GM12873 (cell line): ENCODE measurements around the gene FOXL3.

ENCODE experiments used
- CTCF ChIP-seq: IDR thresholded peaks from 2 replicates; pipeline ENCODE4 v1.5.1; 2012; ENCODE audit warnings: low read depth, mild to moderate bottlenecking, moderate library complexity, low read length, control low read depth; ENCODE audit not compliant: insufficient read depth; ENCODE audit errors: missing control alignments

FOXL3 gene

GRCh38 chr7:289756-290553 is at the start of gene FOXL3:
FOXL3 (plus strand) TSS chr7:290170; CDS start chr7:290170, 0 bp downstream.
- no peak for TF ChIP-seq CTCF

- no peak for TF ChIP-seq CTCF
Measured at GRCh38 chr7:240887-241421, 49.0 kb upstream of the FOXL3 start.

GRCh38 chr7:241513-241912 is 48.5 kb upstream of the FOXL3 start:
- TF ChIP-seq CTCF: no peak

GRCh38 chr7:244974-245373 is 45.0 kb upstream of the FOXL3 start:
- no peak for TF ChIP-seq CTCF

GRCh38 chr7:245574-246295 is 44.2 kb upstream of the FOXL3 start:
- TF ChIP-seq CTCF: no peak

- no peak for TF ChIP-seq CTCF
Measured at GRCh38 chr7:246451-246850, 43.5 kb upstream of the FOXL3 start.

GRCh38 chr7:247181-247580 is 42.8 kb upstream of the FOXL3 start:
- no peak for TF ChIP-seq CTCF
